Left ventricle myocardium inferior (tissue), 1 donor: Measurements from ENCODE around the gene EPHB2. TPM values are rescaled to one million over a fixed set of nuclear protein-coding genes. Genes with fewer than 3 reads are reported as not detected.
"Not testable (repeated sequence)": the region's sequence is repeated elsewhere in the genome, so short reads cannot be mapped to it uniquely, and the experiment has no call there.

Source experiments
- DNase-seq: peaks from one replicate; pipeline ENCODE4 v3.0.0-alpha.2; 2020
- H3K27ac ChIP-seq: fragments of 200-600 bp; replicated peaks from 2 replicates; pipeline ENCODE4 v1.8.0; 2021
- H3K27me3 ChIP-seq: fragments of 200-600 bp; 2 replicates; pipeline ENCODE4 v1.8.0; 2021; ENCODE audit warnings: low read depth
- H3K36me3 ChIP-seq: fragments of 200-600 bp; 2 replicates; pipeline ENCODE4 v1.8.0; 2021
- H3K4me1 ChIP-seq: fragments of 200-600 bp; 2 replicates; pipeline ENCODE4 v1.8.0; 2021
- H3K4me3 ChIP-seq: fragments of 200-600 bp; 2 replicates; pipeline ENCODE4 v1.8.0; 2021; ENCODE audit warnings: mild to moderate bottlenecking, moderate library complexity
- H3K9me3 ChIP-seq: fragments of 200-600 bp; replicated peaks from 2 replicates; pipeline ENCODE4 v1.8.0; 2021
- intact Hi-C: fragments of 100-400 bp; cut with micrococcal nuclease; formaldehyde crosslinking; loops from one replicate; pipeline ENCODE4 v1.11.0; 2022
- total RNA-seq: library from RNA; stranded (reverse); fragmentation: NEBNext Ultra II Directional; extraction: Animal tissue kit (Norgen Biotek cat#: 25700); gene quantifications from one replicate; pipeline ENCODE4 v1.2.1, GENCODE V29; 2021
- TF ChIP-seq, protein P1 (sequence below): fragments of 200-600 bp; IDR thresholded peaks from 2 replicates; pipeline ENCODE4 v1.8.0; 2021; ENCODE audit warnings: antibody characterized with exemption, mild to moderate bottlenecking, borderline replicate concordance
- donor health status: DM: no; HTN: yes; CAD: no; lungs with severe emphysema.

The EPHB2 gene
- total RNA-seq, 1 donor from 2014 or later = 2.0 TPM

GRCh38 chr1:22841860-22842281 is 131.2 kb downstream of the EPHB2 start:
- Histone ChIP-seq H3K27ac (peak overlapping the region; percentile 62), H3K9me3 (no peaks in the 10 kb centered on the region), H3K36me3 (no peaks in the 10 kb centered on the region), H3K4me3 (peak overlapping the region; percentile 25), H3K4me1 (peaks cover 17% of the 10 kb centered on the region), H3K27me3 (peaks cover 8% of the 10 kb centered on the region)
- peak; percentile 57 for DNase-seq
- TF ChIP-seq, protein P1, sequence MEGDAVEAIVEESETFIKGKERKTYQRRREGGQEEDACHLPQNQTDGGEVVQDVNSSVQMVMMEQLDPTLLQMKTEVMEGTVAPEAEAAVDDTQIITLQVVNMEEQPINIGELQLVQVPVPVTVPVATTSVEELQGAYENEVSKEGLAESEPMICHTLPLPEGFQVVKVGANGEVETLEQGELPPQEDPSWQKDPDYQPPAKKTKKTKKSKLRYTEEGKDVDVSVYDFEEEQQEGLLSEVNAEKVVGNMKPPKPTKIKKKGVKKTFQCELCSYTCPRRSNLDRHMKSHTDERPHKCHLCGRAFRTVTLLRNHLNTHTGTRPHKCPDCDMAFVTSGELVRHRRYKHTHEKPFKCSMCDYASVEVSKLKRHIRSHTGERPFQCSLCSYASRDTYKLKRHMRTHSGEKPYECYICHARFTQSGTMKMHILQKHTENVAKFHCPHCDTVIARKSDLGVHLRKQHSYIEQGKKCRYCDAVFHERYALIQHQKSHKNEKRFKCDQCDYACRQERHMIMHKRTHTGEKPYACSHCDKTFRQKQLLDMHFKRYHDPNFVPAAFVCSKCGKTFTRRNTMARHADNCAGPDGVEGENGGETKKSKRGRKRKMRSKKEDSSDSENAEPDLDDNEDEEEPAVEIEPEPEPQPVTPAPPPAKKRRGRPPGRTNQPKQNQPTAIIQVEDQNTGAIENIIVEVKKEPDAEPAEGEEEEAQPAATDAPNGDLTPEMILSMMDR = no peak
- intact Hi-C loops = no loop called here

- DNase-seq, H3K36me3 ChIP-seq, H3K27ac ChIP-seq, H3K9me3 ChIP-seq, H3K4me3 ChIP-seq, H3K27me3 ChIP-seq, intact Hi-C loops: not testable (repeated sequence)
- H3K4me1 ChIP-seq = peaks cover 17% of the 10 kb centered on the region
Measured at GRCh38 chr1:22843441-22844183, 133.0 kb downstream of the EPHB2 start.

- TF ChIP-seq, protein P1 = no peak
- peaks cover 8% of the 10 kb centered on the region for H3K27me3 ChIP-seq
- no peaks in the 10 kb centered on the region for H3K36me3 ChIP-seq
- intact Hi-C loops = no loop called here
- peaks cover 3% of the 10 kb centered on the region for H3K9me3 ChIP-seq
- H3K27ac ChIP-seq = no peak overlapping the region
- DNase-seq = no peak
- peaks cover 17% of the 10 kb centered on the region for H3K4me1 ChIP-seq
- no peak overlapping the region for H3K4me3 ChIP-seq
Measured at GRCh38 chr1:22844621-22845020, 134.0 kb downstream of the EPHB2 start.

DNA sequence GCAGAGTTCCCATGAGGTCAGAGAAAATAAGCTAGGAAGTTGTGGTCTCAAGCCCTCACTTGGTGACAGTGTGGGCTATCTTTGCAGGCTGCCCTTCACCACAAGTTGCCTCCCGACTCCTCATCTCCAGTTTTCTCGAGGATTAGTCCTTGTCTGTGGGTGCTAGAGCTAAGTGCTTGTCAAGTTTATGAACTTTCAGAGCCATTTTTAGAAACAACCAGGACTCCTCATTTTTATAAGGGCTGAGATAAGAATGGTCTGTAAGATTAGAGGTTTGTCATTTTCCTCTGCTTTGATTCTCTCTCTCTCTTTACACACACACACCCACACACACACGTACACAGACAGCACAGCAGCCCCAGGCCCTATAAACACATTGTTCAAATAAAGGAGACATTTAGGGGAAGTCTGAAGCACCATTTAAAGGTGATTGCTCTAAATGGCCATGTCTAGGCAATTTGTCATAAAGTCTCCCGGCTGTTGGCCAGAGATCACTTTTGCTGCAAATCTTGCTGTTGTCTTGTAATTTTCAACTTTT is 134.8 kb downstream of the EPHB2 start:
- intact Hi-C loops = no loop called here
- H3K9me3 ChIP-seq = peaks cover 3% of the 10 kb centered on the region
- peaks cover 8% of the 10 kb centered on the region for H3K27me3 ChIP-seq
- H3K4me3 ChIP-seq = no peak overlapping the region
- H3K4me1 ChIP-seq = peaks cover 17% of the 10 kb centered on the region
- DNase-seq = no peak
- H3K36me3 ChIP-seq = no peaks in the 10 kb centered on the region
- TF ChIP-seq, protein P1 = no peak
- no peak overlapping the region for H3K27ac ChIP-seq

GRCh38 chr1:22846458-22846857 is 135.8 kb downstream of the EPHB2 start:
- H3K4me1 ChIP-seq = peaks cover 11% of the 10 kb centered on the region
- H3K4me3 ChIP-seq = no peak overlapping the region
- TF ChIP-seq, protein P1 = no peak
- no peaks in the 10 kb centered on the region for H3K36me3 ChIP-seq
- no peak for DNase-seq
- peaks cover 8% of the 10 kb centered on the region for H3K27me3 ChIP-seq
- peaks cover 3% of the 10 kb centered on the region for H3K9me3 ChIP-seq
- no peak overlapping the region for H3K27ac ChIP-seq
- intact Hi-C loops = no loop called here

- intact Hi-C loops = no loop called here
- H3K4me1 ChIP-seq = peaks cover 3% of the 10 kb centered on the region
- peaks cover 8% of the 10 kb centered on the region for H3K27me3 ChIP-seq
- H3K4me3 ChIP-seq = no peak overlapping the region
- H3K9me3 ChIP-seq = peaks cover 3% of the 10 kb centered on the region
- H3K36me3 ChIP-seq = no peaks in the 10 kb centered on the region
- DNase-seq = no peak
- TF ChIP-seq, protein P1 = no peak
- no peak overlapping the region for H3K27ac ChIP-seq
Measured at GRCh38 chr1:22847249-22847648, 136.6 kb downstream of the EPHB2 start.
